Neural cell (in vitro differentiated cells): Measurements from ENCODE around the gene MOBP. TPM values are rescaled to one million over a fixed set of nuclear protein-coding genes. Genes with fewer than 3 reads are reported as not detected.
"Not testable (repeated sequence)": the region's sequence is repeated elsewhere in the genome, so short reads cannot be mapped to it uniquely, and the experiment has no call there.

Source experiments
- H2AFZ ChIP-seq: fragments of 200-600, 300-800 bp; sonication (generic), shearing (Covaris generic); 2 replicates; pipeline ENCODE4 v1.6.0; 2014; ENCODE audit warnings: low read depth, mild to moderate bottlenecking, antibody characterized with exemption, low read length, moderate library complexity
- H3F3A ChIP-seq: fragments of 200-600 bp; shearing (Covaris generic); 2 replicates; pipeline ENCODE4 v1.6.1; 2016; ENCODE audit warnings: mild to moderate bottlenecking, moderate library complexity, mixed read lengths, antibody characterized with exemption, low read length; ENCODE audit not compliant: insufficient read depth, poor library complexity, severe bottlenecking
- H3K27ac ChIP-seq: fragments of 200-600, 300-800 bp; sonication (generic), shearing (Covaris generic); 2 replicates; pipeline ENCODE4 v1.5.1; 2014; ENCODE audit warnings: mild to moderate bottlenecking, low read length, moderate library complexity
- H3K27me3 ChIP-seq: fragments of 300-800, 200-600 bp; sonication (generic), shearing (Covaris generic); 2 replicates; pipeline ENCODE4 v1.6.0; 2014; ENCODE audit warnings: mild to moderate bottlenecking, low read depth, low read length, moderate library complexity; ENCODE audit not compliant: insufficient read depth
- H3K36me3 ChIP-seq: fragments of 300-800, 200-600 bp; sonication (generic), shearing (Covaris generic); 2 replicates; pipeline ENCODE4 v1.5.1; 2014; ENCODE audit warnings: mild to moderate bottlenecking, antibody characterized with exemption, low read length, moderate library complexity; ENCODE audit not compliant: insufficient read depth
- H3K4me2 ChIP-seq: fragments of 300-800, 200-600 bp; sonication (generic), shearing (Covaris generic); 2 replicates; pipeline ENCODE4 v1.6.0; 2014; ENCODE audit warnings: mild to moderate bottlenecking, low read length
- H3K4me3 ChIP-seq: fragments of 300-800, 200-600 bp; sonication (generic), shearing (Covaris generic); 2 replicates; pipeline ENCODE4 v1.5.1; 2014; ENCODE audit warnings: mild to moderate bottlenecking, low read length, moderate library complexity
- H3K79me2 ChIP-seq: fragments of 200-600 bp; shearing (Covaris generic); replicated peaks from 2 replicates; pipeline ENCODE4 v1.6.0; 2014; ENCODE audit warnings: mild to moderate bottlenecking, low read length, moderate library complexity; ENCODE audit not compliant: insufficient read depth
- H3K9ac ChIP-seq: fragments of 300-800, 200-600 bp; sonication (generic), shearing (Covaris generic); 2 replicates; pipeline ENCODE4 v1.6.1; 2016; ENCODE audit warnings: mild to moderate bottlenecking, low read length, mixed read lengths
- H3K9me2 ChIP-seq: fragments of 200-600 bp; shearing (Covaris generic); 2 replicates; pipeline ENCODE4 v1.6.1; 2016; ENCODE audit warnings: mild to moderate bottlenecking, low read length, mixed read lengths; ENCODE audit not compliant: insufficient read depth
- H3K9me3 ChIP-seq: fragments of 200-600, 300-800 bp; sonication (generic), shearing (Covaris generic); 2 replicates; pipeline ENCODE4 v1.6.1; 2016; ENCODE audit warnings: mild to moderate bottlenecking, mixed run types, low read length, moderate library complexity, mixed read lengths
- H4K20me1 ChIP-seq: fragments of 200-600 bp; shearing (Covaris generic); 2 replicates; pipeline ENCODE4 v1.6.1; 2016; ENCODE audit warnings: mild to moderate bottlenecking, mixed run types; ENCODE audit not compliant: insufficient read depth
- EP300 ChIP-seq: fragments of 450-650 bp; conservative IDR thresholded peaks from 2 replicates; pipeline ENCODE4 v1.6.1; 2014; ENCODE audit warnings: antibody characterized with exemption, mild to moderate bottlenecking, moderate library complexity; ENCODE audit not compliant: poor library complexity, severe bottlenecking
- EZH2 ChIP-seq: fragments of 200-600, 300-800 bp; shearing (Covaris generic), sonication (generic); IDR thresholded peaks from 2 replicates; pipeline ENCODE4 v1.6.1; 2014; ENCODE audit warnings: antibody characterized with exemption, low read length, borderline replicate concordance, mild to moderate bottlenecking; ENCODE audit not compliant: insufficient read depth, poor library complexity, severe bottlenecking
- MXI1 ChIP-seq: fragments of 450-650 bp; conservative IDR thresholded peaks from 2 replicates; pipeline ENCODE4 v1.6.1; 2014; ENCODE audit warnings: antibody characterized with exemption, mild to moderate bottlenecking; ENCODE audit not compliant: poor library complexity, severe bottlenecking
- POLR2AphosphoS5 ChIP-seq: IDR thresholded peaks from 2 replicates; pipeline ENCODE4 v1.6.1; 2012
- RAD21 ChIP-seq: fragments of 450-650 bp; conservative IDR thresholded peaks from 2 replicates; pipeline ENCODE4 v1.6.1; 2014; ENCODE audit warnings: antibody characterized with exemption, mild to moderate bottlenecking, moderate library complexity
- SMC3 ChIP-seq: fragments of 450-650 bp; conservative IDR thresholded peaks from 2 replicates; pipeline ENCODE4 v1.6.1; 2014; ENCODE audit warnings: antibody characterized with exemption, mild to moderate bottlenecking, moderate library complexity; ENCODE audit not compliant: poor library complexity
- TAF1 ChIP-seq: IDR thresholded peaks from 2 replicates; pipeline ENCODE4 v1.6.1; 2012; ENCODE audit warnings: low read depth
- polyA plus RNA-seq: library from polyadenylated mRNA; depleted of rRNA; stranded (reverse); fragments of >200 nt; gene quantifications from 2 replicates; pipeline ENCODE4 v1.2.3, GENCODE V29; 2014
- TF ChIP-seq, protein P1 (sequence below): fragments of 450-650 bp; IDR thresholded peaks from 2 replicates; pipeline ENCODE4 v1.5.1; 2014; ENCODE audit warnings: antibody characterized with exemption, mild to moderate bottlenecking, moderate library complexity; ENCODE audit not compliant: poor library complexity, severe bottlenecking
- TF ChIP-seq, protein P2 (sequence below): IDR thresholded peaks from 2 replicates; pipeline ENCODE4 v1.6.1; 2012; ENCODE audit warnings: borderline replicate concordance

Gene MOBP
- polyA plus RNA-seq, 1 donor from 2014 or later: not detected

DNA sequence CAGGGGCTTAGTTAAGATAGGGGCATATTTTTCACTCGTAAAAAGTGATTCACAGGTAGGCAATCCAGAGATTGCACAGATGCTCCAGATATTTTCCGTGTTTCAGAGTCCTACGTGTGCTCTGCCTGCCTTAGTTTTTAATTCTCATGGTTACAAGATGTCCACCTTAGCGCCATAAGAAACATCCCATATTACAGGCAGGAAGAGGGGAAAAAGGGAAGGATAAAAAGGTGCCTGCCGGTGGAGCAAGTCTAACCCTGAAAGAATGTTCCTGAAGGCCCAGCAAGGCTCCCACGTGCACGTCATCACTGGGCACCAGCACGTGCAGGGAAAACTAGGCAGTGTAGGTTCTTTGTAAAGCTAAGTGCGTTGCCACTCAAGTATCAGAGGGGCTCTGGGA, 10.1 kb upstream of the MOBP start:
- Histone ChIP-seq H3K9me2 (no peaks in the 10 kb centered on the region), H4K20me1 (no peaks in the 10 kb centered on the region), H3F3A (no peaks in the 10 kb centered on the region), H3K79me2 (no peaks in the 10 kb centered on the region), H2AFZ (no peak overlapping the region), H3K4me3 (no peak overlapping the region), H3K36me3 (no peaks in the 10 kb centered on the region), H3K4me2 (no peak overlapping the region), H3K27ac (no peak overlapping the region), H3K9ac (no peak overlapping the region), H3K27me3 (no peaks in the 10 kb centered on the region), H3K9me3 (no peaks in the 10 kb centered on the region)
- no peak for TF ChIP-seq POLR2AphosphoS5
- no peak for TF ChIP-seq EP300
- TF ChIP-seq TAF1: no peak
- no peak for TF ChIP-seq SMC3
- TF ChIP-seq, protein P1, sequence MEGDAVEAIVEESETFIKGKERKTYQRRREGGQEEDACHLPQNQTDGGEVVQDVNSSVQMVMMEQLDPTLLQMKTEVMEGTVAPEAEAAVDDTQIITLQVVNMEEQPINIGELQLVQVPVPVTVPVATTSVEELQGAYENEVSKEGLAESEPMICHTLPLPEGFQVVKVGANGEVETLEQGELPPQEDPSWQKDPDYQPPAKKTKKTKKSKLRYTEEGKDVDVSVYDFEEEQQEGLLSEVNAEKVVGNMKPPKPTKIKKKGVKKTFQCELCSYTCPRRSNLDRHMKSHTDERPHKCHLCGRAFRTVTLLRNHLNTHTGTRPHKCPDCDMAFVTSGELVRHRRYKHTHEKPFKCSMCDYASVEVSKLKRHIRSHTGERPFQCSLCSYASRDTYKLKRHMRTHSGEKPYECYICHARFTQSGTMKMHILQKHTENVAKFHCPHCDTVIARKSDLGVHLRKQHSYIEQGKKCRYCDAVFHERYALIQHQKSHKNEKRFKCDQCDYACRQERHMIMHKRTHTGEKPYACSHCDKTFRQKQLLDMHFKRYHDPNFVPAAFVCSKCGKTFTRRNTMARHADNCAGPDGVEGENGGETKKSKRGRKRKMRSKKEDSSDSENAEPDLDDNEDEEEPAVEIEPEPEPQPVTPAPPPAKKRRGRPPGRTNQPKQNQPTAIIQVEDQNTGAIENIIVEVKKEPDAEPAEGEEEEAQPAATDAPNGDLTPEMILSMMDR: no peak
- no peak for TF ChIP-seq MXI1
- no peak for TF ChIP-seq EZH2
- TF ChIP-seq, protein P2, sequence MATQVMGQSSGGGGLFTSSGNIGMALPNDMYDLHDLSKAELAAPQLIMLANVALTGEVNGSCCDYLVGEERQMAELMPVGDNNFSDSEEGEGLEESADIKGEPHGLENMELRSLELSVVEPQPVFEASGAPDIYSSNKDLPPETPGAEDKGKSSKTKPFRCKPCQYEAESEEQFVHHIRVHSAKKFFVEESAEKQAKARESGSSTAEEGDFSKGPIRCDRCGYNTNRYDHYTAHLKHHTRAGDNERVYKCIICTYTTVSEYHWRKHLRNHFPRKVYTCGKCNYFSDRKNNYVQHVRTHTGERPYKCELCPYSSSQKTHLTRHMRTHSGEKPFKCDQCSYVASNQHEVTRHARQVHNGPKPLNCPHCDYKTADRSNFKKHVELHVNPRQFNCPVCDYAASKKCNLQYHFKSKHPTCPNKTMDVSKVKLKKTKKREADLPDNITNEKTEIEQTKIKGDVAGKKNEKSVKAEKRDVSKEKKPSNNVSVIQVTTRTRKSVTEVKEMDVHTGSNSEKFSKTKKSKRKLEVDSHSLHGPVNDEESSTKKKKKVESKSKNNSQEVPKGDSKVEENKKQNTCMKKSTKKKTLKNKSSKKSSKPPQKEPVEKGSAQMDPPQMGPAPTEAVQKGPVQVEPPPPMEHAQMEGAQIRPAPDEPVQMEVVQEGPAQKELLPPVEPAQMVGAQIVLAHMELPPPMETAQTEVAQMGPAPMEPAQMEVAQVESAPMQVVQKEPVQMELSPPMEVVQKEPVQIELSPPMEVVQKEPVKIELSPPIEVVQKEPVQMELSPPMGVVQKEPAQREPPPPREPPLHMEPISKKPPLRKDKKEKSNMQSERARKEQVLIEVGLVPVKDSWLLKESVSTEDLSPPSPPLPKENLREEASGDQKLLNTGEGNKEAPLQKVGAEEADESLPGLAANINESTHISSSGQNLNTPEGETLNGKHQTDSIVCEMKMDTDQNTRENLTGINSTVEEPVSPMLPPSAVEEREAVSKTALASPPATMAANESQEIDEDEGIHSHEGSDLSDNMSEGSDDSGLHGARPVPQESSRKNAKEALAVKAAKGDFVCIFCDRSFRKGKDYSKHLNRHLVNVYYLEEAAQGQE: no peak
- TF ChIP-seq RAD21: no peak

DNA sequence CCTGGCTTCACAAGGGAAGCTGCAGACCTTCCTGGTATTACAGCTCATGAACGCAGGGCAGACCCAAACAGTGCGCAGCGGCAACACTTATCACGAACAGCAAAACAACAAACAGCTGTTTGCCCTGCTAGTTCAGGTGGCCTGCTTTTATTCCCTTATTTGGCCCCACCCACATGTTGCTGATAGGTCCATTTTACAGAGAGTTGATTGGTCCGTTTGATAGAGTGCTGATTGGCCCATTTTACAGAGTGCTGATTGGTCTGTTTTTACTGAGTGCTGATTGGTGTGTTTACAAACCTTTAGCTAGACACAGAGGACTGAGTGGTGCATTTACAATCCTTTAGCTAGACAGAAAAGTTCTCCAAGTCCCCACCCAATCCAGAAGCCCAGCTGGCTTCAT, 8.9 kb upstream of the MOBP start:
- not testable (repeated sequence) for H3F3A ChIP-seq, H3K9me2 ChIP-seq, H3K36me3 ChIP-seq, H3K4me2 ChIP-seq, H3K79me2 ChIP-seq, H3K4me3 ChIP-seq, H3K27me3 ChIP-seq, H4K20me1 ChIP-seq, H3K9me3 ChIP-seq, H3K27ac ChIP-seq, H3K9ac ChIP-seq, H2AFZ ChIP-seq

DNA sequence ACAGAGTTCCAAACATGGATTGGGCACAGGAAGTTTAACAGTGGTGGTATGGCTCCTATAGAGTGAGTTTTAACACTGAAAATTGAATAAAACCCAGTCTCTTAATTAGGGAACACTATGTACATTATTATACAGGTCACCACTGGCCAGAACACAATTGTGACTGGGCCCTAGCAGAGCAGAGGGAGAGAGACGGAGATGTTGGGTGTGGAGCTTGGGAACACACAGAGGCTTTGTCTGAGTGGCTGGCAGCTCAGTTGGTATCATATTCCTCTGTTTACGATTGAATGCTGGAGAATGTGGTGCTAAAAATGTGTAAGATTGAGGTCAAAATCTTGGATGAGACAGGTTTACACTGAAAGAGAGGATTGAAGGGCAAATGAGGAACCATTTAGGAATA, 6.8 kb upstream of the MOBP start:
- Histone ChIP-seq H3K9ac (no peak overlapping the region), H3K9me2 (no peaks in the 10 kb centered on the region), H3K9me3 (no peaks in the 10 kb centered on the region), H3K27ac (no peak overlapping the region), H3F3A (no peaks in the 10 kb centered on the region), H3K79me2 (no peaks in the 10 kb centered on the region), H2AFZ (no peak overlapping the region), H3K4me2 (no peak overlapping the region), H3K27me3 (no peaks in the 10 kb centered on the region), H4K20me1 (no peaks in the 10 kb centered on the region), H3K36me3 (no peaks in the 10 kb centered on the region), H3K4me3 (no peak overlapping the region)
- TF ChIP-seq, protein P1: no peak
- no peak for TF ChIP-seq EP300
- no peak for TF ChIP-seq SMC3
- no peak for TF ChIP-seq EZH2
- TF ChIP-seq RAD21: no peak
- TF ChIP-seq, protein P2: no peak
- no peak for TF ChIP-seq POLR2AphosphoS5
- no peak for TF ChIP-seq TAF1
- TF ChIP-seq MXI1: no peak
